ENCODE measurements around the gene KCNA4. TPM values are rescaled to one million over a fixed set of nuclear protein-coding genes. Genes with fewer than 3 reads are reported as not detected.

Gene KCNA4
- total and polyA plus RNA-seq, 2 of the 4 experiments (the other 2 are of a cell fraction): not detected

DNA sequence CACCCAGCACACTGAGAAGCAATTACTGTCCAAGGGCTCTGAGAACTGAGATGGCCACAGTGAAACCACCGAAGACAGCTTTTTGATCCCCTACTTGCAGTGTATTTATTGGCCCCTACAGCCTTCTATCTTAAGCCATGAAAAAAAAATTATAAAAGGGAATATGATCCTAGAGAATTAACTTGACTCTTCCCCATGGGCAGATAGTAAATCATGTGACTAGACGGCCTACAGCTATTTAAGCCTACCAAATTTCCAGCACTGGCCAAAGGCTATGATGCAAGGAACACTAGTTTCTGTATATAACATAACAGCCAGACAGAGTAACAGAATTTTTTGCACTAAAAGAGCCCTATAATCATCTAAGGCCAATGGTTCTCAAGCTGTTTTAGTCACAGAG is 53.8 kb downstream of the KCNA4 start:
- Histone ChIP-seq H3K9ac (ENCODE audit: low read depth, low read length) (no peak overlapping the region), H4K91ac (ENCODE audit: insufficient read depth, low read depth, low read length) (no peak overlapping the region), H3K4me3 (ENCODE audit: insufficient read depth, low read depth, low read length) (no peak overlapping the region), H2AFZ (replicated peaks; ENCODE audit: low read length, poor library complexity) (no peak overlapping the region), H4K8ac (ENCODE audit: low read depth in 2 of 2, low read length in 2 of 2) (no peak overlapping the region), H2BK5ac (ENCODE audit: low read depth, low read length, poor library complexity, severe bottlenecking) (no peak overlapping the region), H3K4me2 (ENCODE audit: low read depth, low read length) (no peak overlapping the region), H2AK9ac (replicated peaks; ENCODE audit: low read depth, low read length, poor library complexity) (no peak overlapping the region), H4K20me1 (ENCODE audit: insufficient read depth, low read length) (no peaks in the 10 kb centered on the region), H2BK120ac (ENCODE audit: low read depth, low read length) (no peak overlapping the region), H3K9me3 (ENCODE audit: control insufficient read depth, insufficient read depth, low read length) (0 out of 2 replicates have a peak, but pooled peaks cover 2% of the 10 kb centered on the region), H3K79me1 (ENCODE audit: low read depth in 1 of 2, low read length in 2 of 2) (no peaks in the 10 kb centered on the region), H3K27me3 (ENCODE audit: control insufficient read depth, insufficient read depth, low read length) (no peaks in the 10 kb centered on the region), H2AK5ac (ENCODE audit: low read depth, low read length) (no peak overlapping the region), H3K23ac (ENCODE audit: low read depth, low read length) (no peak overlapping the region), H2BK15ac (ENCODE audit: low read depth, low read length) (no peak overlapping the region), H3K4ac (ENCODE audit: low read depth, low read length) (no peak overlapping the region), H2BK20ac (ENCODE audit: low read depth, low read length) (no peak overlapping the region), H3K27ac (ENCODE audit: insufficient read depth, low read length) (no peak overlapping the region), H4K5ac (ENCODE audit: low read depth, low read length) (no peak overlapping the region), H3K9me1 (ENCODE audit: insufficient read depth, low read length) (no peaks in the 10 kb centered on the region), H3K18ac (ENCODE audit: low read depth, low read length) (no peak overlapping the region), H3K56ac (ENCODE audit: extremely low read depth, insufficient read depth, low read length) (no peak overlapping the region), H3K14ac (replicated peaks; ENCODE audit: low read depth, low read length) (no peak overlapping the region), H3K4me1 (ENCODE audit: control insufficient read depth, insufficient read depth, low read length) (no peaks in the 10 kb centered on the region), H3K36me3 (ENCODE audit: control insufficient read depth, insufficient read depth, low read length) (no peaks in the 10 kb centered on the region)
- no peak for TF ChIP-seq RCOR1 (IDR thresholded peaks at IDR 0.05; ENCODE audit: insufficient replicate concordance, low read length)
- TF ChIP-seq, protein P1, sequence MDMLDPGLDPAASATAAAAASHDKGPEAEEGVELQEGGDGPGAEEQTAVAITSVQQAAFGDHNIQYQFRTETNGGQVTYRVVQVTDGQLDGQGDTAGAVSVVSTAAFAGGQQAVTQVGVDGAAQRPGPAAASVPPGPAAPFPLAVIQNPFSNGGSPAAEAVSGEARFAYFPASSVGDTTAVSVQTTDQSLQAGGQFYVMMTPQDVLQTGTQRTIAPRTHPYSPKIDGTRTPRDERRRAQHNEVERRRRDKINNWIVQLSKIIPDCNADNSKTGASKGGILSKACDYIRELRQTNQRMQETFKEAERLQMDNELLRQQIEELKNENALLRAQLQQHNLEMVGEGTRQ (IDR thresholded peaks at IDR 0.05; ENCODE audit: low read depth, low read length): no peak
- no peak for TF ChIP-seq CEBPB (IDR thresholded peaks at IDR 0.05; ENCODE audit: low read depth, low read length)
- no peak for TF ChIP-seq FOS (IDR thresholded peaks at IDR 0.05; ENCODE audit: low read depth, low read length)
- in situ Hi-C loops (cut with MboI; ENCODE audit: low sequenced_read_pairs): no loop called here
- ChIA-PET POLR2A (ENCODE audit: unreplicated experiment) (no interaction called here), CTCF (no interaction called here)
- intact Hi-C loops (cut with micrococcal nuclease): no loop called here
- no CpG with 5 or more reads among the region's 2 CpGs for WGBS, 2 experiments (ENCODE audit: extremely low coverage in 2 of 2, insufficient read length in 1 of 2)
- DNase-seq: no peak
- no peak for ATAC-seq (ENCODE audit: low read depth)
- BruUV-seq (replicated peaks): no TSS peak
- dilution Hi-C loops (cut with HindIII; ENCODE audit: low sequenced_read_pairs, unreplicated experiment): no loop called here

All from IMR-90 (cell line).